Inflammatory macrophage treated with lipopolysaccharide for 1 hour (primary cell): Measurements from ENCODE around the gene AKAP9.
A peak's percentile ranks its signal among the peaks of the same experiment; 100 is the strongest.
"Not testable (repeated sequence)": the region's sequence is repeated elsewhere in the genome, so short reads cannot be mapped to it uniquely, and the experiment has no call there.

ENCODE experiments used
- DNase-seq, 2 donors: peaks; one replicate each; pipeline ENCODE4 v3.0.0-alpha.2; 2020 to 2022

Gene AKAP9

DNA sequence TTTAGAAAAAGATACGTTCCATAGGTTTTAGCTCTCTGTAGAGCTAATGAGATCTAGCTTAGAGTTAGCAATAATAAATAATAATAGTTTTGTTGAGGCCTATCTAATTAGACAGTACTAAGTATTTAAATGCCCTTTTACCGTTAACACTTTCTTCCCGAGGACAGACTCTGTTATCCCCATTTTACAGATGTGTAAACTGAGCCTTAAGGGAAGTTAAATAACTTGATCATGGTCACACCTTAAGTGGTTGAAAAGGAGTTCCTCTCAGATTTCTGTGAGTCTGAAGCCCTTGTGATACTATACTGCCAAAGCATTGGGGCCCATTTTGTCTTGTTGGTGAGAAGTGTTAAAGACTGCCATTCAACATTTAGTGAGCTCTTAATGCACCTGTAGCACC lies 132.0 kb downstream of the AKAP9 start:
- no peak for DNase-seq

DNA sequence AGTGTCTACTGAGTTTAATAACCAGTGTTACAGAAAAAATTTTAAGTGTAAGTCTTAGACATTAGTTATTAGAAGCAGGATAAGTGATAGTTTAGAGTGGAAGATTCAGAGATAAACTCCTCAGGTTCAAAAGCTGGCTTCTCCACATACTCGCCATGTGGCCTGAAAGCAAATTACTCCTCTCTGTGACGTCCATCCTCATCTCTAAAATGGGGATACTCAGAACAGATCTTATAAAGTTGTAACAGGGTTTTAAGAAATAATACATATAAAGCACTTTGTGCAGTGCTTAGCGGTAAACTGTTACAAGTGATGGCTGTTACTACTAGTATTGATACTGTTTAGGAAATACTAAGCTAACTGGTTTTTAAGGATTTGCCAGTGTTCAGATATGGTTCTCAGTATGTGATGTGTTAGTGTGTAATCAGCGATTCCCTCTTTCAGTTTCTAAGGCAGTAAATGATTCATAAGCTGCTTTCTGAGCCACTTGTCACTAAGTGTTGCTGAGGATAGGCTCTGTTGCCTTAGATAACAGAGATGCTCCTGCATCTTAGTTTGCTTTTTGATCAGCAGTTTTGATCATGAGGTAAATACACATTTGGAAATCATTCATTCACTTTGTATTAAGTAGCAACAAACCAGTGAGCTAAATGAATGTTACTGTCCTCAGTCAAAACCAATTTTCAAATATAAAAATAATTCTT lies 134.9 kb downstream of the AKAP9 start:
- DNase-seq: no peak

DNA sequence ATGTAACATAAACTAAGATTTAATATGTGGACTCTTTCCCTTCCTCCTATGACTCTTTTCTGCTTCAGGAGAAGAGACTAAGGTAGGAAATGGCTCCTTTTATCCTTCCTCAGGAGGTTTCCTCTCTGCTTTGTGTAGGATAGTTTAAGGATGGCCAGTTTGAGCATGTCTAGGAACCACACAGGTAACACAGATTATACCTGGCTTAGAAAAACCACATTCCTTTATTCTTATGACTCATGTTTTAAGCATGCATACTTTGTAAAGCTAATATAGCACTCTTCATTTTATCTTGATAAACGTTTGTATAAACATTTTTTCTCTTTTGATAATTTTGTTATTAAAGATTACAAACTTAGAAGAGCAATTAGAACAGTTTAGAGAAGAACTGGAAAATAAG lies 135.8 kb downstream of the AKAP9 start:
- DNase-seq: no peak

DNA sequence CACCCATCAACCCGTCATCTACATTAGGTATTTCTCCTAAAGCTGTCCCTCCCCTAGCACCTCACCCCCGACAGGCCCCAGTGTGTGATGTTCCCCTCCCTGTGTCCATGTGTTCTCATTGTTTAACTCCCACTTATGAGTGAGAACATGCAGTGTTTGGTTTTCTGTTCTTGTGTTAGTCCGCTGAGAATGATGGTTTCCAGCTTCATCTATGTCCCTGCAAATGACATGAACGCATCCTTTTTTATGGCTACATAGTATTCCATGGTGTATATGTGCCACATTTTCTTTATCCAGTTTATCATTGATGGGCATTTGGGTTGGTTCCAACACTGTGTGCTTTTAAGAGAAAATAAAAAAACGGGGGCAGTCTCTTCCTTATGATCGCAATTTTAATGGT lies 143.3 kb downstream of the AKAP9 start:
- DNase-seq: not testable (repeated sequence)

DNA sequence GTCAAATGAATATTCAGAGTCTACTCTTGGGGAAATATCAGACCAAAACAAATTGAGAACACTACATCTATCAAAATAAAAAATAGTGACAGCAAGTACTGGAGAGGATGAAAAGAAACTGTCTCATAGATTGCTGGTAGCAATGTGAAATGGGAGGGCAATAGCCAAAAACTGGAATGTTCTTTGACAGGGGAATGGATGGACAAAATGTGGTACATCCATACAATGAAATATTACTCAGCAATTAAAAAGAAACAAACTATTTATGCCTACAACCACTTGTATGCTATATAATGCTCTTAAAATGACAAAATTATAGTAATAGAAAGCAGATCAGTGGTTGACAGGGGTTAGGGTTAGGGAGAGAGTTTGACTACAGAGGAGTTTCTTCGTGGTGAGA lies 147.6 kb downstream of the AKAP9 start:
- no peak for DNase-seq

DNA sequence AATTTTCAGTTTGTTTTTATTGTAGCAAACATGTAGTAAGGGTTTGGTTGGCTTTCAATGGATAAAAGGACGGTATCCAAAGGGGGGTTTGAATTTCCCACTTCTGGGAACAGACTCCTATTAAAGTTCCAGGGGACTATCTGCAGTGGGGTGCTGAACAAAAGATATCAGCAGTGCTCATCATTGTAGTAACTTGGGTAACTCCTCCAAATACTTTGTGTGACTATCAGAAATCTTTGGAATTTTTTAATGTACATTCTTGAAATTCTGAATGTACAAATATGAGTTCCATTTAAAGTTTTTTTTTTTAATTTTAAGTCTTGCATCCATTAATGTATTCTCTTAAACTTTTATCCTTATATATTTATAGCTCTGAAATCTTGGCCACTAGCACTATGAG lies 151.5 kb downstream of the AKAP9 start:
- no peak for DNase-seq

DNA sequence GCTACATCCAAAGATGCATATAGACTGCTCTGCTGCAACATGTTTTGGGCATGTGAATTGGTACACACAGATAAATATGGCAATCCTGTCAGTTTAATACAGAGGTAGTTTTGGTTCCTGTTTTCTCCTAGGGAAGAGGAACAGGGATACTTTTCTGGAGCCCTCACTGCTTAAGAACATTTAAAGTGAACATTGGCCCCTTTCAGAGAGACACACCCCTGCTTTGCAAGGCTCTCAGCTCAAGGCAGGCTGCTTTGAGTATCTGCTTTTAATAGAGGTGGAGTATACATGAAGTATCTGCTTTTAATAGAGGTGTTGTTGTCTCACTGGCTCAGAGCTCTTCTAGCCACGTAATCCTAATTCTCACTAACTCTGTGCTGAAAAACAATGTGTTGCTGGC lies 154.7 kb downstream of the AKAP9 start:
- DNase-seq: peak; percentile 14 to 19

DNA sequence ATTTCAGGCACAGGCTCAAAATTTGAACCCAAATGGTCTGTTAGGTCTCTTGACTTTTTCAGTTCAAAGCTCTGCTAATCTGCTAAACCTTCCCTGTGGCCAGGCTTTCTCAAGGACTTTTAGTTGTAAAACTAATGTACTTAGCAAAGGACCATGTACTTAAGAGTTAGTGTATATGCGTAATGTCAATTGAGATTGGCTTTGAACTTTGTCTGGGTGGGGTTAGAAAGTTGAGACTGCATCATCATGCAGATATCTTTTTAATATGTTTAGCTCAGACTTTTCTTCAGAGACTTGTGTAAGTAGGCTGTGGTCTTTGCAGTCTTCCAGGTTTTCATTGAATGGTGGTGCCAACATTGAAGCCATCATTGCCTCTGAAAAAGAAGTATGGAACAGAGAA lies 159.9 kb downstream of the AKAP9 start:
- DNase-seq: no peak

DNA sequence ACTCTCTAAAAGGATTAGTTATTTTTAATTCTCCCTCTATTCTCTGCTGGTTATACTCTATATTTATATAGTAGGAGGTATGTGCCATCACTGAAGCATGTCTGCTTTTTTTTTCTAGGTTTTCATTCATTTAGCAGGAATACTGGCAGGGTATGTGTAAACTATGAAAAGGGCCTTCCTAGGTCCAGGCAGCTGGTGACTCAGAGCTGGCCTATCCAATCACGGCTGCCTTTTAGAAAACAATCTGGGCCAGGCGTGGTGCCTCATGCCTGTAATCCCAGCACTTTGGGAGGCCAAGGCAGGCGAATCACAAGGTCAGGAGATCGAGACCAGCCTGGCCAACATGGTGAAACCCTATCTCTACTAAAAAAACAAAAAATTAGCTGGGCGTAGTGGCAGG lies 162.2 kb downstream of the AKAP9 start:
- not testable (repeated sequence) for DNase-seq

DNA sequence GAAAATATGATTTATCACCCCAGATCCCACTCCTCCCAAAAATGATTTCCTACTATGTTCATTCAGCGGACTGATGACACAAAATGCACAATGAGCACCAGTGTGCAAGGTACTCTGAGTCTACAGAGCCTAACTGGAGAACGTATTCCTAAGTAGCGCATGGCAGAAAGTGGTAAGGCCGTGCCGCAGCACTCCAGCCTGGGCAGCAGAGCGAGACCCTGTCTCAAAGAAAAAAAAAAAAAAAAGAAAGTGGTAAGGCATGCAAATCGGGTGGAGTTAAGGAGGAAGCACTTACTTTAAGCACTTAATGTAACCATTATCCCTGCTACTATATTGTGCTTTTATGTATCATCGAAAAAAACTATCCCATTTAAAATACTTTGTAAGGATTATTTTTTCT lies 168.2 kb downstream of the AKAP9 start:
- DNase-seq: no peak

DNA sequence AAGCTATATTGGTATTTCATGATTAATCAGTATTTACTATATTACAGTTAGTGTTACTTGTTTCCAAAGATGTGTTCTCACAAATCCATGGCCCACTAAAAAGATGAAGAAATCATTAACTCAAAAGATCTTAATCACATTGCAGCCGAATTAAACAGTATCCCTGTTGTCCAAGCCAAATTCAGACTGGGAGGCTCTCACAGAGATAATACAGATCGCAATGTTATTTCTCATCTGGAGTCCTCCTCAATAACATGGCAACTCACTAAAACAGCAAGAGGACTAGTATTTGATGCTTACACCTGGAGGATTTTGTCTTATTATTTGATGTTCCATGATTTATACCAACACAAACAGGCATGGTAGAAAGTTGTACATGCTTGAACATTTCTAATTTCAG lies 170.2 kb downstream of the AKAP9 start:
- no peak for DNase-seq

DNA sequence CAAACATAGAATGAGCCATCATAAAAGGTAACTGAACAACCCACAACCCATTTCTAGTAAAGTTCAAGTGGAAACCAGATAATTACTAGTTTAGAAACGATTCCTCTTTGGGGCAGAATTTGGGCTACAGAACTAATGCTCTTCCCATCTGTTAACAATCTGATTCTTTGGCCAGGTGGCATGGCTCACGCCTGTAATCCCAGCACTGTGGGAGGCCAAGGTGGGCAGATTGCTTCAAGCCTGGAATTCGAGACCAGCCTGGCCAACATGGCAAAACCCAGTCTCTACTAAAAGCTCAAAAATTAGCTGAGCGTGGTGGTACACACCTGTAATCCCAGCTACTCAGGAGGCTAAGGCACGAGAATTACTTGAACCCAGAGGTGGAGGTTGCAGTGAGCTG lies 175.2 kb downstream of the AKAP9 start:
- no peak for DNase-seq

DNA sequence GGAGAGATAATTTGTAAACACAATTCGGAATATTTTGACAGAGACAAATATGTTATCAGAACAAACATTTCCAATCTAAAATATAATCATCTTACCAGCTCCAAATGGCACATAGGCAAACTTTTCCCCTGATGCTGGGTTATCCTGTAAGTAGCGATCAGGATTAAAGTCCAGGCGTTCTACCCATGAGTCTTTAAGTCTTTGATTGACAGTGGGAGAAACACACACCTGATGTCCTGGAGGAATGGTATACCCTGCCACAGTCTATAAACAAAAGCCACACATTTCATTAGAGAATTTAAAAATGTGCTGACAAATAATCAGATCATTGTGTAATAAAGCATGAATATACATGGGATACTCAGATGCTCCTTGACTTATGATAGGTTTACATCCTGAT lies 176.3 kb downstream of the AKAP9 start:
- DNase-seq: no peak

DNA sequence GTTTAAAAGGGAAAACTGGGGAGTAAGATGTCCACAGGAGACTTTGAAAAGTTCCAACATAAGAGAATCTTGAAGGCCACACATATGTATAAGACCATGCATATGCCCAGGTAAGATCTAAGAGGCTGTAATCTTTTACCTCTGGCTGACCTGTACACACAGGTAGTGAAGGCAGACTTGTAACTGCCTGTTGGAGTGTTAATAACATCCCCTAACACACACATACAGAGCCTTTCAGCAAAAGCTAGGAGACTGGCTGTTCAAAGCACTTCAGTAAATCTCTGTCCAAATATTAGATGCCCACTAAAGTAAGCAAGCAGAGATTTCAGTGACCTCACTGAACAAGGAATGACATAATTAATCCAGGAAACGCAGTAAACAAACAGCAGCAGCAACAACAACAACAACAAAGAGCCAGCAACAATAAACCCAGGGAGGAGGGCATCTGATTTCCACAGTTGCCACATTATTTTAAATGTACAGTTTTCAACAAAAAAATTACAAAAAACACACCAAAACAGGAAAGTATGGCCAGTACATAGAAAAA lies 178.6 kb downstream of the AKAP9 start:
- no peak for DNase-seq

DNA sequence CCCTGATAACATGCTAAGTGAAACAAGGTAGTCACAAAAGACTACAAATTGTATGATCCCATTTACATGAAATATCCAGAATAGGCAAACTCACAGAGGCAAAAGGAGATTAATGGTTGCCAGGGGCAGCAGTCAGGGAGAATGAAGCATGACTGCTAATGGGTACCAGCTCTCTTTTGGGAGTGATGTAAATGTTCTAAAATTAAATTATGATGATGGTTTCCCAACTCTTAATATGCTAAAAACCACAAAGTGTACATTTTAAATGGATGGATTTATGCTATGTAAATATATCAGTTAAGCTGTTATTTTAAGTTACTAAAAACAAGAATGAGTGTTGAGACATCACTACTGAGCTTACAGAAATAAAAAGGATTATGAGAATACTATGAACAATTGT lies 181.0 kb downstream of the AKAP9 start:
- DNase-seq: no peak

DNA sequence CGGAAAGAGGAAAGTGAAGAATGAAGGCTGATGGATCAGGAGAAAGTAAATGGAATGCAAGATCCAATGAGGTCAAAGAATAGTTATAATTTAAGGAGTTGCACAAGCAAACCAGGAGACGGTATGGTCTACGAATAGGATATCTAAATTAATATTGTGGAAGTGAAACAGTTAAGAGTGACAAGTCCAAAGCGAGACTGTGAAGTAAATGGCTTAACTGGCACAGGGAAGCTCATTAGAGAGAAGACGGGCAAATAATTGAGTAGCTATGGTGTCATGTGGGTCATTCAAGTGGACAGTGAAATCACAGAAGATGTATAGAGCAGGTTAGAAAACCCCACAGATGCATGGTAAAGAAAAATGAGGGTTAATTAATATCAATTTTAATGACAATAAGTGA lies 190.4 kb downstream of the AKAP9 start:
- no peak for DNase-seq

DNA sequence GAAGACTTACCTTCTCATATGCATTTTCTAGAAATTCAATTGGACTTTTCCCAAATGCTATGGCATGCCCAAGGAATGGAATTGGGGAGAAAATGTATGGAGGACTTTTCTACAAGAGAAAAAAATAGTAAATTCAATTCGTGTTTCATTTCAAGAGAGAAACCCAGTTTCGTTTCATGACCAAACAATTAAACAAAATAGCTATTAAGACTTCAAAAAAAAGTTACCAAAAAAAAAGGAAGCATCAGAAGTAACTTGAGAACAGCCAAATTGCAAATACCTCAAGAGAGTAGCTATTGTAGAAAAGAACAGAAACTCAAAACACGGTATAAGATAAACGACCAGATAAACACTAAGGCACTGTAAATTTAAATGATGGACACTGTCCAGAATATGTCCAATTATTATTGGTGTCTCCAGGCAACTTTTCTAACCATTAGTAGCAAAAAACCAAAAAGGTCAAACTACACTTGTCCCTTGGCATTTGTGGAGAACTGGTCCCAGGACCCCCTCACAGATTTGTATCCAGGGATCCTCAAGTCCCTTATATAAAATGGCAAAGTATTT lies 191.2 kb downstream of the AKAP9 start:
- no peak for DNase-seq

DNA sequence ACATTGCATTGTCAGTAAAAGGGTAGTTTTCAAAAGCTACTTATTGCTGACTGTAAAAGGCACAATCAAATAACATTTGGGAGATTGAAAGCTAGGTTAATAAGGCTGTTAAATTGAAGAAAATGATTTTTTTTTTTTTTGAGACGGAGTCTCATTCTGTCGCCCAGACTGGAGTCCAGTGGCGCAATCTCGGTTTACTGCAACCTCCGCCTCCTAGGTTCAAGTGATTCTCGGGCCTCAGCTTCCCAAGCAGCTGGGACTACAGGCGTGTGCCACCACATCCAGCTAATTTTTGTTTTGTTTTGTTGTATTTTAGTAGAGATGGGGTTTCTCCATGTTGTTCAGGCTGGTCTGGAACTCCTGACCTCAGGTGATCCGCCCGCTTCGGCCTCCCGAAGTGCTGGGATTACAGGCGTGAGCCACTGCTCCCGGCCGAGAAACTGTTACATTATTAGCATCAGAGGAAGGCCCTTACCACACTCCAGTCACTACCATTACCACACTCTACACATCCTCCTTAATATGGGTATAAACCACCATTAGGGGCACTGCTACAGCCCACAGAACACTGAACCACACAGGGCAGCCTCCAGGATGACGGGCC lies 192.6 kb downstream of the AKAP9 start:
- no peak for DNase-seq

DNA sequence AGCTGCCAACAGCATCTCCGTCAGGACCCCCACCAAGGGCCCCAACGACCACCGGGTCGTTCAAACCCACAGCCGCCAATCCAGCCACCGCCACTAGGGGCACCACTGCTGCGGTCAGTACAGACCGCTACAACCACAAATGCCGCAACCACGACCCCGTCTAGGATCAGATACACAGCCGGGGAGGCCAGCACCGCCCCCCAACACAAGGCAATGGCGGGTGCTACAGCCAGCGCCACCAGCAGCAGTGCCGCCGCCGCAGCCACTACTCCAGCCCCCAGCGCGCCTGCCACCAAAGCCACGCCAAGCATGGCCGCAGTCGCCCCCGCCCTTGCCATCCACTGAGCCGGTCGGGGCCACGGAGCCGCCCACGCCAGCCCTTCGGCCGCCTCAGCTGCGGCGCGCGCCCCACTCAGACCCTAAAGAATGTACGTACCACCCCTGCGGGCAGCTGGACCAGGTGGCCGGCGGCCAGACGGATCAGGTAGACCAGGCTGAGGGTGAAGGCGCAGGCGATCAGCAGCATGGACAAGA lies 193.1 kb downstream of the AKAP9 start:
- DNase-seq: peak; percentile 59

DNA sequence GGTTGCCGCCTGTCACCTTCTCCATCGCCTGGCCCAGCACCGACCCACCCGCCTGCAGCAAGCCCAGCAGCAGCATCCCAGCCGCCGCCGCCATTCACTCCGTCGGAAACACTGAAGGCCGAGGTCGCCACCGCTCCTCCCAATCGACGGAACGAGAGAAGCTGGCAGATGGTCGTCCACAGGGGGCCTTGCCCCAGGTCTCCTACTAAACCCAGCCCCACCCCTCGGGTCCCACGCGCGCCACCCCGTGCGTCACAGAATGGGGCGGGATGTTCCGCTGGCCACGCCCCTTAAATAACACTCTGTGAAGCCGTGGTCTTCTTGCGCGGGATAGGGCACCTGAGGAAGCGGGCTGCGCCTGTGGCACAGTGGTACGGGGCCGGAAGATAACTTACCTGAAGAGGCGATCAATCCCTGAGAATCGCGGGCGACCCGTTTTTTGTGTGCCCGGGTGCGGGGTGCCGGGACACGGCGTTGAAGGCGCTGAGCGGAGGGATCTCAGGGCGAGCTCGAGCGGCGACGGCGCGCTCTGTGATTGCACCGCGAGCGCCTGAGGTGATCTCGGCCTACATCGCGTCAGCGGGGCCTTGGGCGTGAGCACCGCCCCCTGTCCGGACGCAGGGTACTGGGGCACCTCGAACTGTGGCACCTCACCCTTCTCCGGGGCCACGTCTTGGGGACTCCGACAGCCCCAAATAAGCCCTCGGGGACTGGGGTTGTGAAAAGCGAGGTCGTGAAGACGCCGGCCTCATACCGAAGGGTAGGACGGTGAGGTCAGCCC lies 193.8 kb downstream of the AKAP9 start, which contains the start of gene CYP51A1:
Gene CYP51A1 (minus strand): TSS at position 207 of the 781 bp plus-strand sequence. CDS start 113 bp downstream, at position 94.
- DNase-seq: peak; percentile 84 to 97

DNA sequence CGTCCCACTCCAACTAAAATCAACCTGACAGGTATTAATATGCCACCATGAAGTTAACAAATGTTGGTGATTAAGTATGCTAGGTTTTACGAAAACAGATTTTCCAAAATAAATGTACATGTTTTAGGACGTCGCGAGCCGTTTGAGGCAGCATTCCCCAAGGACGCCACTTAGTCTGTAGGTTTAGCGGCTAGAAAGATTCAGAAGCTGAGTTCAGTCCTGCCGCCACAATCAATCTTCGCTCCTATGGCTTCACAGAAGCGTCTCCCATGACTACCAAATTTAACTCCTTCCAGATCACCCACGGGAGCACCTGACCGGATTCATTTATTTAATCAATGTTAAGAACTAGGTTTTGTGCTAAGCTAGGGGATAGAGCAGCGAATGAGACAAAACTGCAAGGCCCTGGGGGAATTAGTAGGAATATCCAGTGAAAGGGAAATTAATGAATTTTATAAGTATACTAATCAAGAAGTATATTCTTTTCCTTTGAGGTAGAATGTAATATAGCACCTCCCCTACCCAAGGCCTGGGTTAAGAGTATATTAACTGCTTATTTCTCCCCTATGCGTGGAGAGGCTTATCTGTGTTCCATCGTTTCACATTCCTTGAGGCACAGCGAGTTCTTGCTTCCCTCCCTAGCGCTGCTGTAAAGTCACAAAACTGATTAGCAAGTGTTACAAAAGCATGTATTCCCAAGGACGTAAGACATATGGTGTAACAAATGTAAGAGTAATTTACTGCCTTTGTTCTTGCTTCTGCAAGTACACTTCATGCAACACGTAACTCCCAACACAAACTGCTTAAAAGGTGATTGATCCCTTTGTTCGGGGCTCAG lies 194.6 kb downstream of the AKAP9 start:
- no peak for DNase-seq

DNA sequence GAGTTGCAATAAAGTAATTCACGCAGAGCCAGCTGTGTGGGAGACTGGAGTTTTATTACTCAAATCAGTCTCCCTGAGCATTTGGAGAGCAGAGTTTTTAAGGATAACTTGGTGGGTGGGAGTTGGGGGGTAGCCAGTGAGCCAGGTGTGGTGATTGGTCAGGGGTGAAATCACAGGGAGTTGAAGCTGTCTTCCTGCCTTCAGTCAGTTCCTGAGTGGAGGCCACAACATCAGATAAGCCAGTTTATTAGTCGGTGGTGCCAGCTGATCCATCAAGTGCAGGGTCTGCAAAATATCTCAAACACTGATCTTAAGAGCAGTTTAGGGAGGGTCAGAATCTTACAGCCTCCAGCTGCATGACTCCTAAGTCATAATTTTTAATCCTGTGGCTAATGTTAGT lies 196.9 kb downstream of the AKAP9 start:
- DNase-seq: no peak
